H1 (cell line): ENCODE results near the gene IKZF3. TPM values are rescaled to one million over a fixed set of nuclear protein-coding genes. Genes with fewer than 3 reads are reported as not detected.

ENCODE experiments used
- CTCF ChIA-PET: fragments of 300-600 bp; sonication (Branson Sonifier 250); formaldehyde crosslinking; loops from one replicate; lab custom pipeline; 2021; ENCODE audit not compliant: partially characterized antibody; lab: Charles Lee
- POLR2A ChIA-PET: fragments of 300-600 bp; sonication (Branson Sonifier 250); formaldehyde crosslinking; loops from one replicate; lab custom pipeline; 2021; ENCODE audit warnings: inconsistent platforms; ENCODE audit not compliant: partially characterized antibody; lab: Charles Lee
- DNase-seq, 2 experiments: peaks; one replicate each; pipeline versions ENCODE4 v3.0.0 to v3.0.0-alpha.2; 2010 to 2022; ENCODE audit warnings: low spot score in 2 of 2, low read depth in 1 of 2, mixed read lengths in 1 of 2
- FAIRE-seq: peaks from 2 replicates; lab custom pipeline; 2011; peaks lifted over from hg19 to GRCh38; lab: Jason Lieb, UNC
- H2AFZ ChIP-seq: 2 replicates; pipeline ENCODE4 v1.8.1; 2012; ENCODE audit warnings: low read length, inconsistent platforms
- H2AK5ac ChIP-seq: 2 replicates; pipeline ENCODE4 v1.6.1; 2013; ENCODE audit warnings: low read depth, low read length
- H2BK120ac ChIP-seq: replicated peaks from 2 replicates; pipeline ENCODE3; 2013; ENCODE audit warnings: low read depth, low read length, inconsistent platforms
- H2BK12ac ChIP-seq: 2 replicates; pipeline ENCODE4 v1.6.1; 2013; ENCODE audit warnings: low read depth, low read length
- H2BK15ac ChIP-seq: 2 replicates; pipeline ENCODE4 v1.6.1; 2013; ENCODE audit warnings: low read length
- H2BK20ac ChIP-seq: 2 replicates; pipeline ENCODE4 v1.6.1; 2013; ENCODE audit warnings: low read length
- H2BK5ac ChIP-seq: 2 replicates; pipeline ENCODE4 v1.6.1; 2013; ENCODE audit warnings: low read depth, low read length
- H3K14ac ChIP-seq: 2 replicates; pipeline ENCODE4 v1.6.1; 2013; ENCODE audit warnings: inconsistent platforms; ENCODE audit not compliant: insufficient read length
- H3K18ac ChIP-seq: 2 replicates; pipeline ENCODE4 v1.6.1; 2013; ENCODE audit warnings: low read length; ENCODE audit errors: extremely low read depth
- H3K23ac ChIP-seq: 2 replicates; pipeline ENCODE4 v1.6.1; 2013; ENCODE audit warnings: inconsistent platforms; ENCODE audit not compliant: insufficient read length
- H3K23me2 ChIP-seq: 2 replicates; pipeline ENCODE4 v1.6.1; 2013; ENCODE audit warnings: low read depth, low read length
- H3K27ac ChIP-seq: 2 replicates; pipeline ENCODE4 v1.6.1; 2011; ENCODE audit warnings: low read depth, low read length, inconsistent platforms
- H3K27me3 ChIP-seq, 4 experiments: replicated peaks in 1 of 4; 1 replicate in 1 of 4; 2 replicates in 3 of 4; pipeline versions ENCODE4 v1.6.1 to v1.8.1; 2011 to 2013; ENCODE audit warnings: low read length in 3 of 4, mild to moderate bottlenecking in 3 of 4, inconsistent platforms in 2 of 4, mixed read lengths in 2 of 4, moderate library complexity in 1 of 4; ENCODE audit not compliant: control insufficient read depth in 3 of 4, insufficient read depth in 3 of 4; ENCODE audit errors: extremely low read depth in 1 of 4
- H3K36me3 ChIP-seq, 4 experiments: 2 replicates each; pipeline versions ENCODE4 v1.6.1 to v1.8.1; 2011 to 2013; ENCODE audit warnings: mild to moderate bottlenecking in 4 of 4, low read length in 3 of 4, moderate library complexity in 2 of 4, control low read depth in 1 of 4, inconsistent platforms in 1 of 4; ENCODE audit not compliant: insufficient read depth in 4 of 4, control insufficient read depth in 2 of 4
- H3K4ac ChIP-seq: replicated peaks from 2 replicates; pipeline ENCODE3; 2013; ENCODE audit warnings: low read length, low read depth, mixed read lengths, inconsistent platforms; ENCODE audit not compliant: insufficient read length
- H3K4me1 ChIP-seq, 4 experiments: replicated peaks in 1 of 4; 1 replicate in 1 of 4; 2 replicates in 3 of 4; pipeline versions ENCODE4 v1.6.1 to v1.8.1; 2011 to 2013; ENCODE audit warnings: low read length in 3 of 4, inconsistent platforms in 2 of 4, mixed read lengths in 1 of 4; ENCODE audit not compliant: insufficient read depth in 4 of 4, control insufficient read depth in 3 of 4
- H3K4me2 ChIP-seq, 2 experiments: 2 replicates each; pipeline versions ENCODE4 v1.6.1 to v1.8.1; 2011 to 2013; ENCODE audit warnings: low read depth in 2 of 2, low read length in 2 of 2, control low read depth in 1 of 2, inconsistent platforms in 1 of 2, mild to moderate bottlenecking in 1 of 2; ENCODE audit not compliant: insufficient read depth in 1 of 2
- H3K4me3 ChIP-seq, 4 experiments: fragments of 200-600, 300-600 bp in 1 of 4; sonication (generic), shearing (Covaris generic), sonication (Bioruptor Twin) in 1 of 4; 2 replicates each; pipeline versions ENCODE4 v1.5.1 to v1.8.1; 2011 to 2016; ENCODE audit warnings: low read length in 4 of 4, low read depth in 3 of 4, control low read depth in 2 of 4, inconsistent platforms in 2 of 4, mild to moderate bottlenecking in 2 of 4, mixed read lengths in 1 of 4, moderate library complexity in 1 of 4; ENCODE audit not compliant: insufficient read depth in 2 of 4; ENCODE audit errors: extremely low read depth in 1 of 4
- H3K56ac ChIP-seq: replicated peaks from 2 replicates; pipeline ENCODE3; 2013; ENCODE audit warnings: low read depth, mild to moderate bottlenecking, mixed read lengths, low read length, inconsistent platforms; ENCODE audit not compliant: insufficient read length
- H3K79me1 ChIP-seq: 2 replicates; pipeline ENCODE4 v1.6.1; 2013; ENCODE audit warnings: low read depth, low read length, control low read depth
- H3K79me2 ChIP-seq, 2 experiments: 2 replicates each; pipeline versions ENCODE4 v1.6.1 to v1.8.1; 2012 to 2013; ENCODE audit warnings: low read length in 2 of 2, mild to moderate bottlenecking in 2 of 2, inconsistent platforms in 1 of 2; ENCODE audit not compliant: insufficient read depth in 2 of 2, control insufficient read depth in 1 of 2
- H3K9ac ChIP-seq, 4 experiments: replicated peaks in 1 of 4; 1 replicate in 1 of 4; 2 replicates in 3 of 4; pipeline versions ENCODE4 v1.6.1 to v1.8.1; 2011 to 2013; ENCODE audit warnings: low read depth in 3 of 4, low read length in 3 of 4, control low read depth in 2 of 4, mild to moderate bottlenecking in 2 of 4, moderate library complexity in 2 of 4, inconsistent platforms in 1 of 4; ENCODE audit errors: extremely low read depth in 1 of 4
- H3K9me3 ChIP-seq, 2 experiments: 2 replicates each; pipeline versions ENCODE4 v1.6.1 to v1.8.1; 2012 to 2013; ENCODE audit warnings: mild to moderate bottlenecking in 2 of 2, moderate library complexity in 2 of 2, control low read depth in 1 of 2, inconsistent platforms in 1 of 2, low read depth in 1 of 2, low read length in 1 of 2, mixed read lengths in 1 of 2; ENCODE audit not compliant: insufficient read depth in 2 of 2
- H4K20me1 ChIP-seq, 2 experiments: replicated peaks in 1 of 2; 2 replicates each; pipeline versions ENCODE3 to v1.8.1; 2011 to 2013; ENCODE audit warnings: inconsistent platforms in 2 of 2, low read length in 2 of 2, mild to moderate bottlenecking in 1 of 2; ENCODE audit not compliant: insufficient read depth in 2 of 2, control insufficient read depth in 1 of 2
- H4K5ac ChIP-seq: 2 replicates; pipeline ENCODE4 v1.6.1; 2013; ENCODE audit warnings: low read length, low read depth, mixed read lengths, inconsistent platforms; ENCODE audit not compliant: insufficient read length
- H4K8ac ChIP-seq: 2 replicates; pipeline ENCODE4 v1.8.0; 2013; ENCODE audit warnings: mild to moderate bottlenecking, moderate library complexity, low read length, inconsistent platforms; ENCODE audit not compliant: insufficient read depth; ENCODE audit errors: extremely low read depth
- H4K91ac ChIP-seq: replicated peaks from 2 replicates; pipeline ENCODE3; 2013; ENCODE audit warnings: low read length, mixed read lengths, inconsistent platforms; ENCODE audit not compliant: insufficient read length
- ASH2L ChIP-seq: fragments of 200-600, 300-600 bp; sonication (generic); IDR thresholded peaks from one replicate; pipeline ENCODE4 v1.7.1; 2017; ENCODE audit warnings: low read length
- PHF8 ChIP-seq: fragments of 200-600 bp; sonication (generic); conservative IDR thresholded peaks from 2 replicates; pipeline ENCODE4 v1.7.1; 2012; ENCODE audit warnings: low read depth, mild to moderate bottlenecking, inconsistent platforms, low read length, moderate library complexity
- SIX5 ChIP-seq: IDR thresholded peaks from 2 replicates; pipeline ENCODE4 v1.6.1; 2011; ENCODE audit warnings: mild to moderate bottlenecking, low read depth, low read length
- YY1 ChIP-seq: IDR thresholded peaks from 2 replicates; pipeline ENCODE4 v1.6.1; 2011; ENCODE audit warnings: low read depth, mild to moderate bottlenecking, low read length
- whole genome bisulfite sequencing, 2 experiments: shearing (Covaris generic) in 1 of 2; methylation state at CpG; one replicate each; pipeline versions ENCODE4 v1.1.6 to v1.1.7; 2013 to 2015; ENCODE audit warnings: low lambda C conversion rate in 2 of 2, mixed read lengths in 2 of 2, inconsistent platforms in 1 of 2, low coverage in 1 of 2, missing lambda C conversion rate in 1 of 2; ENCODE audit not compliant: insufficient replicate concordance in 2 of 2, insufficient coverage in 1 of 2, insufficient read length in 1 of 2; ENCODE audit errors: extremely low coverage in 1 of 2, missing lambda C conversion rate in 1 of 2; 5-methylcytosine and 5-hydroxymethylcytosine counted together
- polyA plus RNA-seq, 7 experiments: library from polyadenylated mRNA; depleted of rRNA in 3 of 7; stranded (reverse) in 5 of 7; unstranded in 2 of 7; fragments of >200 nt in 5 of 7; fragments of 200-250 nt in 2 of 7; gene quantifications; 1 replicate in 5 of 7; 2 replicates in 1 of 7; 4 replicates in 1 of 7; pipeline versions ENCODE4 v1.2.1 to v1.2.3, GENCODE V29; 2011 to 2013; ENCODE audit warnings: missing spikeins in 2 of 7, mixed read lengths in 2 of 7
- total RNA-seq: library from RNA; stranded (reverse); fragmentation: NEBNext Ultra II Directional; extraction: Animal tissue kit (Norgen Biotek cat#: 25700); gene quantifications from 2 replicates; pipeline ENCODE4 v1.2.1, GENCODE V29; 2021

The IKZF3 gene
- total and polyA plus RNA-seq, 2 of the 8 experiments (the other 6 are each of a cell fraction or from before 2014, with no cell fraction given), result 0.23 to 0.56 TPM

GRCh38 chr17:39809221-39809620 is 54.9 kb downstream of the IKZF3 start:
- FAIRE-seq (no peak), DNase-seq (no peak)
- H2AK5ac ChIP-seq, result no peak overlapping the region
- no peak overlapping the region for H2AFZ ChIP-seq
- no peaks in the 10 kb centered on the region for H3K36me3 ChIP-seq
- H3K4ac ChIP-seq, result no peak overlapping the region
- H3K56ac ChIP-seq, result no peak overlapping the region
- H3K4me3 ChIP-seq, result no peak overlapping the region
- H2BK120ac ChIP-seq, result no peak overlapping the region
- CTCF ChIA-PET, result no interaction called here
- H3K79me2 ChIP-seq, result no peaks in the 10 kb centered on the region
- no peaks in the 10 kb centered on the region; the same call in 1 of the 2 replicates for H3K23me2 ChIP-seq
- no peak overlapping the region for H2BK15ac ChIP-seq
- WGBS, 2 experiments, result 95% methylated on average over 2 of the region's 2 CpGs; no CpG with 5 or more reads in 1 of the 2 experiments
- no peak overlapping the region for H3K27ac ChIP-seq
- no peak overlapping the region for H4K8ac ChIP-seq
- no peaks in the 10 kb centered on the region for H3K9me3 ChIP-seq
- POLR2A ChIA-PET, result no interaction called here
- H2BK5ac ChIP-seq, result no peak overlapping the region
- no peak overlapping the region for H3K23ac ChIP-seq
- no peak overlapping the region for H4K5ac ChIP-seq
- H3K79me1 ChIP-seq, result no peaks in the 10 kb centered on the region
- no peak overlapping the region for H3K4me2 ChIP-seq
- H3K4me1 ChIP-seq, result peaks cover 0 to 5% (median 1%) of the 10 kb centered on the region in 4 experiments; a peak in 2 of 7 replicates
- no peak overlapping the region for H3K14ac ChIP-seq
- H2BK20ac ChIP-seq, result no peak overlapping the region
- H2BK12ac ChIP-seq, result no peak overlapping the region
- no peak overlapping the region for H3K18ac ChIP-seq
- no peak overlapping the region for H3K9ac ChIP-seq
- no peak overlapping the region for H4K91ac ChIP-seq
- no peaks in the 10 kb centered on the region for H4K20me1 ChIP-seq
- no peaks in the 10 kb centered on the region for H3K27me3 ChIP-seq
- no peak for TF ChIP-seq SIX5
- TF ChIP-seq YY1, result no peak
- no peak for TF ChIP-seq PHF8
- TF ChIP-seq ASH2L, result no peak
